H1 (cell line): ENCODE data around the gene ZNF112. TPM values are rescaled to one million over a fixed set of nuclear protein-coding genes. Genes with fewer than 3 reads are reported as not detected.
A peak's percentile ranks its signal among the peaks of the same experiment; 100 is the strongest.

Experiments
- ASH2L ChIP-seq: fragments of 200-600, 300-600 bp; sonication (generic); IDR thresholded peaks from one replicate; pipeline ENCODE4 v1.7.1; 2017; ENCODE audit warnings: low read length
- ATF3 ChIP-seq: IDR thresholded peaks from 2 replicates; pipeline ENCODE4 v1.6.1; 2011; ENCODE audit warnings: low read depth, mild to moderate bottlenecking, low read length; ENCODE audit not compliant: insufficient read depth
- BACH1 ChIP-seq: IDR thresholded peaks from 2 replicates; pipeline ENCODE4 v1.6.1; 2012; ENCODE audit warnings: low read length, improper control_type of control experiment
- CREB1 ChIP-seq: IDR thresholded peaks from 2 replicates; pipeline ENCODE4 v1.6.1; 2012; ENCODE audit warnings: inconsistent platforms
- E2F6 ChIP-seq: IDR thresholded peaks from 2 replicates; pipeline ENCODE4 v1.6.1; 2012; ENCODE audit warnings: inconsistent platforms
- EP300 ChIP-seq, 2 experiments: IDR thresholded peaks; 1 replicate in 1 of 2; 2 replicates in 1 of 2; pipeline ENCODE4 v1.6.1; 2011 to 2012; ENCODE audit warnings: low read depth in 2 of 2, low read length in 2 of 2, mild to moderate bottlenecking in 2 of 2, borderline replicate concordance in 1 of 2, inconsistent platforms in 1 of 2, moderate library complexity in 1 of 2
- GABPA ChIP-seq: IDR thresholded peaks from 2 replicates; pipeline ENCODE4 v1.6.1; 2011; ENCODE audit warnings: mild to moderate bottlenecking, low read length, moderate library complexity, borderline replicate concordance; ENCODE audit not compliant: insufficient read depth
- JUND ChIP-seq: IDR thresholded peaks from 2 replicates; pipeline ENCODE4 v1.6.1; 2011; ENCODE audit warnings: mild to moderate bottlenecking, improper control_type of control experiment, low read length
- KDM1A ChIP-seq: fragments of 200-600, 300-600 bp; sonication (generic); IDR thresholded peaks from 2 replicates; pipeline ENCODE4 v1.7.1; 2016; ENCODE audit warnings: mild to moderate bottlenecking, low read length, borderline replicate concordance
- KDM5A ChIP-seq: fragments of 200-600 bp; IDR thresholded peaks from 2 replicates; pipeline ENCODE4 v1.7.1; 2012; ENCODE audit warnings: mild to moderate bottlenecking, low read length, inconsistent platforms, mixed read lengths
- PHF8 ChIP-seq: fragments of 200-600 bp; sonication (generic); conservative IDR thresholded peaks from 2 replicates; pipeline ENCODE4 v1.7.1; 2012; ENCODE audit warnings: low read depth, mild to moderate bottlenecking, inconsistent platforms, low read length, moderate library complexity
- POLR2A ChIP-seq, 2 experiments: IDR thresholded peaks; 1 replicate in 1 of 2; 2 replicates in 1 of 2; pipeline ENCODE4 v1.6.1; 2011; ENCODE audit warnings: low read depth in 2 of 2, low read length in 2 of 2, mild to moderate bottlenecking in 2 of 2; ENCODE audit errors: control extremely low read depth in 1 of 2
- POU5F1 ChIP-seq: IDR thresholded peaks from 2 replicates; pipeline ENCODE4 v1.6.1; 2011; ENCODE audit warnings: low read depth, mild to moderate bottlenecking, low read length, moderate library complexity
- RBBP5 ChIP-seq: IDR thresholded peaks from 2 replicates; pipeline ENCODE4 v1.7.1; 2012; ENCODE audit warnings: low read depth, mild to moderate bottlenecking, inconsistent platforms, low read length, moderate library complexity, borderline replicate concordance
- RFX5 ChIP-seq: IDR thresholded peaks from 2 replicates; pipeline ENCODE4 v1.6.1; 2011; ENCODE audit warnings: low read depth, low read length, improper control_type of control experiment, borderline replicate concordance
- RXRA ChIP-seq: IDR thresholded peaks from 2 replicates; pipeline ENCODE4 v1.6.1; 2011; ENCODE audit warnings: low read depth, mild to moderate bottlenecking, low read length, moderate library complexity; ENCODE audit not compliant: insufficient read depth
- SIRT6 ChIP-seq: IDR thresholded peaks from one replicate; pipeline ENCODE4 v1.7.1; 2012; ENCODE audit warnings: low read length, inconsistent platforms
- SIX5 ChIP-seq: IDR thresholded peaks from 2 replicates; pipeline ENCODE4 v1.6.1; 2011; ENCODE audit warnings: mild to moderate bottlenecking, low read depth, low read length
- SP1 ChIP-seq: IDR thresholded peaks from 2 replicates; pipeline ENCODE4 v1.6.1; 2011; ENCODE audit warnings: low read depth, low read length
- SP4 ChIP-seq: IDR thresholded peaks from 2 replicates; pipeline ENCODE4 v1.6.1; 2012; ENCODE audit warnings: low read length, inconsistent platforms
- TAF1 ChIP-seq: IDR thresholded peaks from 2 replicates; pipeline ENCODE4 v1.6.1; 2011; ENCODE audit warnings: mild to moderate bottlenecking, low read depth, low read length
- TBP ChIP-seq: IDR thresholded peaks from 2 replicates; pipeline ENCODE4 v1.6.1; 2011; ENCODE audit warnings: low read depth, low read length, improper control_type of control experiment
- TCF12 ChIP-seq: IDR thresholded peaks from 2 replicates; pipeline ENCODE4 v1.6.1; 2011; ENCODE audit warnings: low read depth, mild to moderate bottlenecking, low read length
- ZNF274 ChIP-seq: IDR thresholded peaks from 2 replicates; pipeline ENCODE4 v1.7.0; 2012; ENCODE audit warnings: low read length, borderline replicate concordance; ENCODE audit errors: extremely low read depth
- polyA plus RNA-seq, 7 experiments: library from polyadenylated mRNA; depleted of rRNA in 3 of 7; stranded (reverse) in 5 of 7; unstranded in 2 of 7; fragments of >200 nt in 5 of 7; fragments of 200-250 nt in 2 of 7; gene quantifications; 1 replicate in 5 of 7; 2 replicates in 1 of 7; 4 replicates in 1 of 7; pipeline versions ENCODE4 v1.2.1 to v1.2.3, GENCODE V29; 2011 to 2013; ENCODE audit warnings: missing spikeins in 2 of 7, mixed read lengths in 2 of 7
- total RNA-seq: library from RNA; stranded (reverse); fragmentation: NEBNext Ultra II Directional; extraction: Animal tissue kit (Norgen Biotek cat#: 25700); gene quantifications from 2 replicates; pipeline ENCODE4 v1.2.1, GENCODE V29; 2021

ZNF112 gene
- total and polyA plus RNA-seq, 2 of the 8 experiments (the other 6 are each of a cell fraction or from before 2014, with no cell fraction given) = 0.70 to 2.8 TPM

DNA sequence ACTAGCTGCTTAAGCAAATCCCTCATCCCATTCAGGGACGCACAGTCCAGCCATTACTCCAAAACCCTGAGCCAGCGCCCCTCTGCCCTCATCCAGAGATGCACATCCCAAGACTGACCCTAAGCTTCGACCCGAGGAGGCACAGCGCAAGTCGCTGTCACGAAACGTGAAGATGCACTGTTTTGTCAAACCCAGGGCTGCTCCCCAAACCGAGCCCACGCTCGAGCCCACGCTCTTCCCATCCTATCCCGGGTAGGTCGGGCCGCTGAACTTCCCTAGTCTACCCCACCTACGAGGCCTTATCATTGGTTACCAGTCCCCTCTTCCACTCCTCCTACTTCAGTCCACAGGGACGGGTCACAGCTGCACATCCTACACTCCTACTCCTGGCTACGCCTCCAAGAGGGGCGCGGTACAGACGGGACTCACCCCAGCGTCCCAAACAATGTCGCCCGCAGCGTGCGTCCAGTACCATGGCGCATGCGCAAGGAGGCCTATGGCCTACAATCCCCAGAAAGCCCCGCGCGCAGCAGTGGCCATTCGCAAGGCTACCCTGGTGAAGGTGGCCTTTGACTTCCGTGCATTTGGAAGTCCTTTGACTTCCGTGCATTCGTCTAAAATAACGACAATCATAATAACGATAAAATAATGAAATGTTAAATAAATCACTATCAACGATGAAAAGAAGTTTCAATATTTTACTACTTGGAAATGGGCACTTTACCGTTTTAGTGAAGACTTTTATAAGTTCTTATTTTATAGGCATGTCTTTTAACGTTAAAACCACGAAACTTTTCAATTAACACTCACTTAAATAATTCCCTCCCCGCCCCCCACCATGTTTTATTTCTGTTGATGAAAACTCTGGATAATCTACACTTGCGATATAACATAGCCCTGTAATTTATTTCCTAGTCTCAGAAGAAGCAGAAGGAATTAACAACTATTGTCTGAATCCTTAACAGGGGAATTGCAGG, 44.9 kb upstream of the ZNF112 start, which contains the start of gene ZNF285 (continued):
- TF ChIP-seq RFX5 (no peak), SP4 (no peak), ZNF274 (no peak), CREB1 (peak; percentile 72), RBBP5 (no peak), BACH1 (no peak), EP300 (IDR thresholded peaks at IDR 0.05; ENCODE audit: borderline replicate concordance in 1 of 2, low read depth in 2 of 2, low read length in 2 of 2) (no peak), RXRA (no peak), TAF1 (peak; percentile 55; the same call in 1 of the 2 replicates), SIX5 (peak; percentile 52; the same call in 1 of the 2 replicates), TBP (0 out of 2 replicates have a peak, but pooled peaks have one; percentile 31), SP1 (no peak), TCF12 (no peak), GABPA (no peak), JUND (no peak), POLR2A (IDR thresholded peaks at IDR 0.05; ENCODE audit: control extremely low read depth in 1 of 2, low read depth in 2 of 2, low read length in 2 of 2) (no peak), ASH2L (no peak), PHF8 (no peak; the same call in 1 of the 2 replicates), ATF3 (no peak), KDM5A (no peak), E2F6 (no peak), SIRT6 (no peak), POU5F1 (no peak), KDM1A (no peak)
